Hepatocyte (in vitro differentiated cells): ENCODE results near the gene SEMA4A. TPM values are rescaled to one million over a fixed set of nuclear protein-coding genes. Genes with fewer than 3 reads are reported as not detected.

Experiments used
- DNase-seq: peaks from one replicate; pipeline ENCODE4 v3.0.0-alpha.2; 2016; ENCODE audit warnings: low spot score
- H2AFZ ChIP-seq: fragments of 200-600 bp; sonication (generic); 2 replicates; pipeline ENCODE4 v1.6.0; 2016; ENCODE audit warnings: antibody characterized with exemption, mild to moderate bottlenecking
- H3K27ac ChIP-seq: fragments of 200-600 bp; sonication (generic); 2 replicates; pipeline ENCODE4 v1.5.1; 2016; ENCODE audit warnings: mild to moderate bottlenecking
- H3K27me3 ChIP-seq: fragments of 200-600 bp; sonication (generic); 2 replicates; pipeline ENCODE4 v1.6.1; 2016
- H3K36me3 ChIP-seq: fragments of 200-600 bp; sonication (generic); replicated peaks from 2 replicates; pipeline ENCODE4 v1.5.1; 2016; ENCODE audit warnings: low read depth; ENCODE audit not compliant: insufficient read depth
- H3K4me1 ChIP-seq: fragments of 200-600 bp; sonication (generic); 2 replicates; pipeline ENCODE4 v1.5.1; 2016; ENCODE audit warnings: mild to moderate bottlenecking, moderate library complexity; ENCODE audit not compliant: insufficient read depth
- H3K4me2 ChIP-seq: fragments of 200-600 bp; sonication (generic); 2 replicates; pipeline ENCODE4 v1.6.0; 2016
- H3K4me3 ChIP-seq: fragments of 200-600 bp; sonication (generic); 2 replicates; pipeline ENCODE4 v1.5.1; 2016; ENCODE audit warnings: mild to moderate bottlenecking
- H3K79me2 ChIP-seq: fragments of 200-600 bp; sonication (generic); 2 replicates; pipeline ENCODE4 v1.6.0; 2017; ENCODE audit warnings: mild to moderate bottlenecking
- H3K9me2 ChIP-seq: fragments of 200-600 bp; sonication (generic); replicated peaks from 2 replicates; pipeline ENCODE4 v1.6.0; 2017; ENCODE audit warnings: mild to moderate bottlenecking; ENCODE audit not compliant: insufficient read depth
- H3K9me3 ChIP-seq: fragments of 200-600 bp; sonication (generic); 2 replicates; pipeline ENCODE4 v1.5.1; 2016; ENCODE audit warnings: low read depth, mild to moderate bottlenecking
- H4K20me1 ChIP-seq: fragments of 200-600 bp; sonication (generic); 2 replicates; pipeline ENCODE4 v1.6.0; 2016; ENCODE audit warnings: mild to moderate bottlenecking; ENCODE audit not compliant: insufficient read depth, poor library complexity, severe bottlenecking
- EZH2 ChIP-seq: fragments of 200-600 bp; sonication (generic); IDR thresholded peaks from 2 replicates; pipeline ENCODE4 v1.6.1; 2016; ENCODE audit warnings: antibody characterized with exemption, mild to moderate bottlenecking, borderline replicate concordance
- EZH2phosphoT487 ChIP-seq: fragments of 200-600 bp; sonication (generic); IDR thresholded peaks from one replicate; pipeline ENCODE4 v1.6.1; 2018; ENCODE audit warnings: antibody characterized with exemption, mild to moderate bottlenecking, low read depth, moderate library complexity; ENCODE audit not compliant: unreplicated experiment, severe bottlenecking
- WGBS: methylation state at CpG from one replicate; pipeline ENCODE4 v1.1.6; 2016; ENCODE audit warnings: low lambda C conversion rate; ENCODE audit errors: missing lambda C conversion rate; 5-methylcytosine and 5-hydroxymethylcytosine counted together
- polyA plus RNA-seq: library from polyadenylated mRNA; unstranded; fragments of >200 nt; fragmentation: Nextera tagmentation; extraction: Ambion mirVana; gene quantifications from 2 replicates; pipeline ENCODE4 v1.2.1, GENCODE V29; 2016
- total RNA-seq: library from RNA; depleted of rRNA; stranded (reverse); fragments of >200 nt; gene quantifications from 2 replicates; pipeline ENCODE4 v1.2.3, GENCODE V29; 2014
- TF ChIP-seq, protein P1 (sequence below): fragments of 200-600 bp; sonication (generic); IDR thresholded peaks from 2 replicates; pipeline ENCODE4 v1.5.1; 2016; ENCODE audit warnings: antibody characterized with exemption, mild to moderate bottlenecking; ENCODE audit not compliant: poor library complexity

The SEMA4A gene
- 1.4 and 2.1 TPM in 2 replicates for total RNA-seq
- polyA plus RNA-seq, result 1.3 and 2.6 TPM in 2 replicates

GRCh38 chr1:156153362-156153761, at the start of gene SEMA4A:
SEMA4A (plus strand) TSS chr1:156153585; CDS start chr1:156154579, 994 bp downstream.
- Histone ChIP-seq H3K27me3 (no peaks in the 10 kb centered on the region), H3K79me2 (no peaks in the 10 kb centered on the region), H3K27ac (no peak within 1 kb of the TSS), H3K4me3 (no peak within 1 kb of the TSS), H3K4me1 (no peaks in the 10 kb centered on the region), H2AFZ (no peak within 1 kb of the TSS), H3K4me2 (no peak within 1 kb of the TSS), H3K36me3 (no peaks in the 10 kb centered on the region), H3K9me3 (no peaks in the 10 kb centered on the region), H3K9me2 (no peaks in the 10 kb centered on the region), H4K20me1 (no peaks in the 10 kb centered on the region)
- WGBS, result 72% methylated on average over 10 of the region's 10 CpGs
- TF ChIP-seq EZH2, result no peak
- no peak for TF ChIP-seq EZH2phosphoT487
- DNase-seq, result no peak

DNA sequence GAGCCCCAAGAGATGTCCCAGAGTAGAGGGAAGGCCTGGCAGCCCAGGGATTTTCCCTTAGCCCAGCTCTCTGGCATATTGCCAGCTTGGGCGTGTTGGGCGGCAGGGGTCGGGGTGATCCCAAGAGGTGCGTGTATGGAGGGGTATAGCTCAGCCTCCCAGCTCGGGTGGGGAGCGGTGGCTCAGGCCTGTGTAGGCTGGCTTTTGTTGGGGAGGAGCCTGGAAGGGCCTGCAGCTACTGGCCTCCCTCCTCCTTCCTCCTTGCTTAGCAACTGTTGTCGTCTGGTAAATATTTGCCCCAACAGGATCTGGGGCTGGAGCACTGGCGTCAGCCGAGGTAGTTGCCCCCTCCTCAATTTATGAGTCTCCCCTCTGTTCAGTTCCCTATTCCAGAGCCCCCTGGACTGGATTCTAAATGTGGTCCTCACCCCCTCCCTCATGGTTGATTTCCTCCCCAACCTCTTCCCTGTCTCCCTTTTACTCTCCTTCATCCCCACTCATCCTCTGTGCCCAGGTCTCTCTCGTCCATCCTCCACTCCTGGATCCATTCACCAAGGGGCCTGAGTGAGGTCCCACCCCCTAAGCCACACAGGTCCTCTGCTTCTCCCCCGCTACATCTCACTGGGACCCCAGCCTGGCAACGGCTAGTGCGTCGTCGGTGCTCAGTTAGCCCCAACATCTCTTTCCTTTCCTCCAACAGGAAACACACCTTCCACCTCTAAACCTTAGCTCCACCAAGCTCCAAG, 49.1 kb upstream of the SEMA4A start:
- TF ChIP-seq EZH2 (no peak), EZH2phosphoT487 (no peak)
- TF ChIP-seq, protein P1, sequence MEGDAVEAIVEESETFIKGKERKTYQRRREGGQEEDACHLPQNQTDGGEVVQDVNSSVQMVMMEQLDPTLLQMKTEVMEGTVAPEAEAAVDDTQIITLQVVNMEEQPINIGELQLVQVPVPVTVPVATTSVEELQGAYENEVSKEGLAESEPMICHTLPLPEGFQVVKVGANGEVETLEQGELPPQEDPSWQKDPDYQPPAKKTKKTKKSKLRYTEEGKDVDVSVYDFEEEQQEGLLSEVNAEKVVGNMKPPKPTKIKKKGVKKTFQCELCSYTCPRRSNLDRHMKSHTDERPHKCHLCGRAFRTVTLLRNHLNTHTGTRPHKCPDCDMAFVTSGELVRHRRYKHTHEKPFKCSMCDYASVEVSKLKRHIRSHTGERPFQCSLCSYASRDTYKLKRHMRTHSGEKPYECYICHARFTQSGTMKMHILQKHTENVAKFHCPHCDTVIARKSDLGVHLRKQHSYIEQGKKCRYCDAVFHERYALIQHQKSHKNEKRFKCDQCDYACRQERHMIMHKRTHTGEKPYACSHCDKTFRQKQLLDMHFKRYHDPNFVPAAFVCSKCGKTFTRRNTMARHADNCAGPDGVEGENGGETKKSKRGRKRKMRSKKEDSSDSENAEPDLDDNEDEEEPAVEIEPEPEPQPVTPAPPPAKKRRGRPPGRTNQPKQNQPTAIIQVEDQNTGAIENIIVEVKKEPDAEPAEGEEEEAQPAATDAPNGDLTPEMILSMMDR, result no peak
- Histone ChIP-seq H3K27me3 (no peaks in the 10 kb centered on the region), H2AFZ (no peak overlapping the region), H3K4me2 (peak overlapping the region; percentile 69), H3K9me2 (no peaks in the 10 kb centered on the region), H3K79me2 (peaks cover 64% of the 10 kb centered on the region), H3K4me3 (no peak overlapping the region), H3K4me1 (peaks cover 62% of the 10 kb centered on the region), H3K9me3 (no peaks in the 10 kb centered on the region), H3K27ac (peak overlapping the region; percentile 99), H4K20me1 (no peaks in the 10 kb centered on the region), H3K36me3 (no peaks in the 10 kb centered on the region)
- DNase-seq, result peak; percentile 91
- 48% methylated on average over 15 of the region's 15 CpGs for WGBS

- no peak for DNase-seq
- H3K79me2 ChIP-seq, result peaks cover 57% of the 10 kb centered on the region
- 67% methylated on average over 11 of the region's 11 CpGs for WGBS
- TF ChIP-seq EZH2phosphoT487 (no peak), EZH2 (no peak)
- TF ChIP-seq, protein P1, result no peak
- no peaks in the 10 kb centered on the region for H3K36me3 ChIP-seq
- peak overlapping the region; percentile 99 for H3K27ac ChIP-seq
- H3K4me2 ChIP-seq, result peak overlapping the region; percentile 69
- H2AFZ ChIP-seq, result no peak overlapping the region
- no peaks in the 10 kb centered on the region for H3K27me3 ChIP-seq
- H3K4me1 ChIP-seq, result peaks cover 61% of the 10 kb centered on the region
- H4K20me1 ChIP-seq, result no peaks in the 10 kb centered on the region
- H3K4me3 ChIP-seq, result no peak overlapping the region
- H3K9me2 ChIP-seq, result no peaks in the 10 kb centered on the region
- H3K9me3 ChIP-seq, result no peaks in the 10 kb centered on the region
Measured at GRCh38 chr1:156104861-156105832, 48.2 kb upstream of the SEMA4A start.
